OCI-M2 (cell line): ENCODE results near the gene KDM4B.

Source experiments
- DNase-seq: peaks from one replicate; lab custom pipeline; 2025; ENCODE audit not compliant: unreplicated experiment; lab: John Stamatoyannopoulos, UW

Gene KDM4B

DNA sequence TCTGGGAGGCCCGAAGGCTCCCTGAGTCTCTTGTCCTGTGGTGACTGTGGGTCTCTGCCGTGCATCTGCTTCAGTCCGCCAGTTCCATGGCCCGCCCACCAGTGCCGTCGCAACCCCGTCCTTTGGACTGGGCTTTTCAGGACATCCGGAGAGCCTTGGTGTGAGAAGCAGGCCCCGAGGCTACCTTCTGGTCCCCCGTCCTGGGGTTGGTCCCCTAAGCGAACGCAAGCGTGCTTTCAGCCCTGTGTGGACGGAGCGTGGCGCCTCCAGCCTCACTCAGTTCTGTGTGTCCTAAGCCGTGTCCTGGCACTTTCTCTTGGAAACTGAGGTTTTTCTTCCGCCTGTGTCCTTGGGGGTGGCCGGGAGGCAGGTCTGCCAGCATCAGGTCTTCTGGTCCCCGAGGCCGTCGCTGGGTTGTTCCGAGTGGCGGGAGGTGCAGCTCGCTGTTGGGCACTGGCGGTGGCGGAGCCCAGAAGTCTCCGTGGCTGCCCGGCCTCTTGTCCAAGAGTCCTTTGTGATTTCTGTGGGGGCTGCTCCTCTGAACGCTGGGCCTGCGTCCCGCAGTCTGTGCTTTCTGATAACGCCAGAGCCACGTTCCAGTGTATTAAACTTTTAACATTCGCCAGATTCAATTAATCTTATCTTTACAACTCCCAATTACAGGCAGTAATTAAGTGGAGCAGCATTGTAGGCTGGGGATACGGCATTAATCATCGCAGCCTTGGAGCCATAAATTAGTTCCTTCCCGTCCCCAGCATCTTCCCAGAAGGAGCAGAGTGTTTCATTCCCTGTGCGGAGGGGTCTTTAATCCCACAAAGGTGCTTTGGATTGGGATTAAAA, 99.5 kb downstream of the KDM4B start:
- no peak for DNase-seq

DNA sequence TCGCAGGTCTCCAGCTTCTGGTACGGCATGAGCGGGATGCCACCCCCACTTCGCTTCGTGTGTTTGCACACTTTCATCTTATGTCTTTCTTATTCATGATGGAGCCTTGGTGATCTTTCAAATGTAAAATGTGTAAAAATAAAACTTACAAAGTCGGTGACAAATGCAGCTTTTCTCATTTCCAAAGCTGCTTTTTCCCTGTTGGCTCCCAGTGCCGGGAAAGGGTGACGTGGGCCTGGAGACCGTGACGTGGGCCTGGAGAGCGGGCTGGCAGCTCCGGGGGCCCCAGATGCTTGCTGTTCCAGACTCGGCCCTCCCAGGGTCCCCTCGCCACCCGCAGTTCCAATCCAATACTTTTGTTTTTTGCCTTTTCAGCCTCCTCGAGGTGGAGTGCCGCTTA, 101.4 kb downstream of the KDM4B start:
- no peak for DNase-seq

DNA sequence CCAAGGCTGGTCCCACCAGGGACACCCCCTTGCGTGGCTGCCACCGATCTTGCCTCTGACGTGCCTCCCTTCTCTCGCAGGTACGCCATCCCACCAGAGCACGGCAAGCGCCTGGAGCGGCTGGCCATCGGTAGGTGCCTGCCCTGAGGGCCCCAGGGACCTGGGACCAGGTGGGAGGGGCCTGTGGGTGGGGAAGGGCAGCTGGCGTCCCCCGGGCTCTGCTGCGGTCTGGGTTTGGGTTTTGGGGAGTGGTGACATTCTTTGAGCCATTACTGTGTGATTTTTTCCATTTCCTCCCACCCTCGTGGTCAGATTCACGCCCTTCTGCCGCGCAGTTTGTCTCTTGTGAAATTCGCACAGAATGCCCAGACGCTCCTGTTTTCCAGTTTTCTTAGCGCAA, 102.0 kb downstream of the KDM4B start:
- no peak for DNase-seq

DNA sequence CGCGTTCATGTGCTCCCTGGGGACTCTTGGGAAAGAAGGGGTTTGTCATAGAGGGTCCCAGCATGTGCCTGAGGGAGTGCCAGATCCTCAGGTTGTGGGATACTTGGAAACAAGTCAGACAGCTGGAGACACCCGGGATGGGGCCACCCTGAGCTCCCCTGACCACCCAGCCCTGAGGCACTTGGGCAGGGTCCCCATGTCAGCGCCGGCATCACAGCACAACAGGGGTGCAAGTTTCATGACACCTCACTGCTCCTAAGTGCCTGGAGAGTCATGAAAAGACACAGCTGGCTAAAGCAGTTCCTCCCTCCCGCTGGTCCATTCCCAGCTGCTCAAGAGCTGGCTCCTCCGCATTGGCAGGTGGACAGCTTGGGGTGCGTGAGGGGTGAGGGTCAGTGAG, 102.7 kb downstream of the KDM4B start:
- no peak for DNase-seq

DNA sequence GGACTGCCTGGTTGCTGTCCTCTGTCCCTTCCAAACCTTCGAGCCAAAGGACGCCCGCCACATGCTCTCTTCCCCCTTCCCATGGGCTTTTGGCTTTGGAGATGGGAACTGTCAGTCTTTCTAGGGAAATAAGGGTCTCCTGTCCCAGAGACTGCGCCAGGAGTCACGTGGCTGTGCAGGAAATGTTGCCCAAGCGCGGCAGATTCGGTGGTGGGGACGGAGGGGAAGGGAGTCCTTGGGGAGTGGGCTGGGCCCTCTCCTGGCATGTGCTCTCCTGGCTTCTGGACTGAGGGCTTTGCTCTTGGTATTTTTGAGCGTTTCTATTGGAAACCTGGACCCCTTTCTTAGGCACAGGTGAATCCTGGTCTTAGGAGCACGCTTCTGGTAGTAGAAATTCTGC, 103.2 kb downstream of the KDM4B start:
- DNase-seq = no peak

DNA sequence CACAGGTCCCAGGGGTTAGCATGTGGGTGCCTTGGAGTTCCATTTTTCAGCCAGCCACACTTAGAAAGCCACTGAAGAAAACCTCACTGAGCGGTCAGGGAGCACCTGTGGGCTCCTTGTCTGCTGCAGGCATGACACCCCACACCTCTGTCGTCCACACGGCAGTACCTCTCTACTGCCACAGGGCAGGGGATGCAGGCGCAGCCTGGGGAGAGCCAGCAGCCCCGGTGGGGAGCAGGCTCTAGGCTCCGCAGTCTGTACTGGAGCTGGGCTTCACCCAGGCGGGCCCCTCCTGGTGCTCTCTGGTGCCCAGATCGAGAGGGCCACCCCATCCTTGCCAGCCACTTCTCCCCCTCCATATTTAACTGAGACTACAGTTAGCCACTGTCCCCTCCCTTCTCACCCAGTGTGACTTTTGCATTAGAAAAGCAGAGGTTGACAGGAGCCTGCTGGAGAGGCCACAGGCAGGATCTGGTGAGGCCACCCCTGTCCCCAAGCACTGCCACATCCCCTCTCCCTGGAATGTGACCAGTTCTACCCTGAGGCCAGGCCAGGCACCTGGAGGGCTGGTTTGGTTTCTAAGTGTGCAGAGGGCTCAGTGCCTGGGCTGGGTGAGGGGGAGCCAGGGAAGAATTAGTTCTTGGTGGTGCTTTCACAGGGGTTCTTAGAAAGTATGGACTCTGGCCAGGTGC, 104.4 kb downstream of the KDM4B start:
- DNase-seq = no peak

DNA sequence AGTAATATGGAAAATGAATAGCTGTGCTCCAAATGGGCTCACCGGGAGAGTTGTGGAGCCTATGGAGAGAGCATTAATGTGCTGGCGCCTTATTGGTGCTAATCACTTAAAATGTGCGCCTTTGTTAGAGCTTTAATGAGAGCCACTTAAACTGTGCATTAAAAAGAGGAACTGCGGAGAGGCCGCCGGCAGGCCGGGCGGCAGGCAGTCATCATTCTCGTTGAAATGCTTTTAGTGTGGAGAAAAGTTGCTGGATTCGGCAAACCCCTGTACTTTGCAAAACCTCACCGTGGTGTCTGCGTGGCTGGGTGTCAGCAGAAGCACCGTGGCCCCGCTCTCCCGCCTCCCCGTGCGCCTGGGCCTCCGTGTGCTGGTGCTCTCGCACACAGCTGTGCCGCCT, 105.5 kb downstream of the KDM4B start:
- DNase-seq = no peak

DNA sequence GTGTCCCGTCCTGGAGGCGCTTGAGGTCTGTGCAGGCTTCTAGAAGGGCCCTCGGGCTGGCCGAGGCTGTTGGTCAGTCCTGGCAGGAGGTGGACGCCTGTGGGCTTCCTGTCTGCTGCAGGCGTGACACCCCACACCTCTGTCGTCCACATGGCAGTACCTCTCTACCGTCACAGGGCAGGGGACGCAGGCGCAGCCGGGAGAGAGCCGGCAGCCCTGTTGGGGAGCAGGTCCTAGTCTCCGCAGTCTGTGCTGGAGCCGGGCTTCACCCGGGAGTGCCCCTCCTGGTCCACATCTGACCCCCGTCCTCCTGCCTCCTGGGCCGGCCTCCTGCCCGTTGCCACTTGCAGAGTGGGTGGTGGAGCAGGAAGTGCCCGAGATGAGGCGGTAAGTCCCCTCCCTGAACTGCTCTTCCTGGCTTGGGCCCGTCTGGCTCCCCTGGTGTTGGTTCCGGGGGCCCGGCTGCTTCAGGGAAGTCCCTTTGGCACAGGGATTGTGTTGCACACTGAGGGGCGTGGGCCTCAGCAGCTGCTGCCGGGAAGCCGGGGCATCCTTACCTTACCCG, 106.0 kb downstream of the KDM4B start:
- no peak for DNase-seq

DNA sequence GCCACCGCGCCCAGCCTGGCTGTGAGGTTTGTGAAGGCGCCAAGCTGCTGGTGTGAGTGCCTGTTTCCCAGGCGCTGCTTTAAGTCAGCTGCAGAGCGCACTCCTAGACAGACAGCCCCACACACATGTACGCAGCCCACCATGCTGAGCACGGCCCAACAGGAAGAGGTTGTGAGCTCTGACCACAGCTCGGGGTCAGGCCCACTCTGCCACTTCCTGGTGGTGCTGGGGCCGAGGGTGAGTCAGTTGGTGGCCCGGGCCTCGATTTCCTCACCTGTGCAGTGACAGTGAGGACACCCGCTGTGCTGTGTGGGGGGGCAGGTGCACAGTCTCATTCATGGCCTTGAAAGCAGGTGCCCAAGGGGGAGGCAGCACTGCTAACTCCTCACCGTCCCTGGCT, 106.7 kb downstream of the KDM4B start:
- DNase-seq = no peak

DNA sequence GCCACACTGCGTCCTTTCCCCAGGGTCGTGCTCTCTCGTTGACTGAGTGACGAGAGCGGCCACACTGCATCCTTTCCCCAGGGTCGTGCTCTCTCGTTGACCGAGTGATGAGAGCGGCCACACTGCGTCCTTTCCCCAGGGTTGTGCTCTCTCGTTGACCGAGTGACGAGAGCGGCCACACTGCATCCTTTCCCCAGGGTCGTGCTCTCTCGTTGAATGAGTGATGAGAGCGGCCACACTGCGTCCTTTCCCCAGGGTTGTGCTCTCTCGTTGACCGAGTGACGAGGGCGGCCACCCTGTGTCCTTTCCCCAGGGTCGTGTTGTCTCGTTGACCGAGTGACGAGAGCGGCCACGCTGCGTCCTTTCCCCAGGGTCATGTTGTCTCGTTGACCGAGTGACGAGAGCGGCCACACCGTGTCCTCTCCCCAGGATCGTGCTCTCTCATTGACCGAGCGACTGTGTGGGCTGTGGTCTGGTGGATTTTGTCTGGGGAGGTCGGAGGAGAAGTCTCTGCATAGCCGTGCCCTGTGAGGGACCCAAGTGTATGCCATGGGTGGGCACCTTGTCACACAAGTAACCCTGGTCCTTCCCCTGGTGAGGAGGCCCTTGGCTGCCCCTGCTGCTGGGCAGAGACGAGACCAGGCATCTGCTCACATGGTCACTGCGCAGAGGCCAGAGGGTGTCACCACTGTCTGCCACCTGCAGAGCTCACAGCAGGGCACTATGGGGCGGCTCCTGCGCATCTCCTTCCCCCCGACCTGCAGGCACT, 107.7 kb downstream of the KDM4B start:
- no peak for DNase-seq

DNA sequence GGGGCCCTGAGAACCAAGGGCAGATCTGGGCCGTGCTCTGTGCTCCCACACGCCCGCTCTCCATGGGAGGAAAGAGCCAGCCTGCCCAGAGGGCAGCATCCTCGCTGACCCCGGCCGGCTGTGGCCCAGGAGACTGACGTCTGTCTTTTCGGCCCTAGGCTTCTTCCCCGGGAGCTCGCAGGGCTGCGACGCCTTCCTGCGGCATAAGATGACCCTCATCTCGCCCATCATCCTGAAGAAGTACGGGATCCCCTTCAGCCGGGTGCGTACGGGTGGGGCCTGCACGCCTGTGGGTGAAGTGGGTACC, 108.2 kb downstream of the KDM4B start:
- no peak for DNase-seq

DNA sequence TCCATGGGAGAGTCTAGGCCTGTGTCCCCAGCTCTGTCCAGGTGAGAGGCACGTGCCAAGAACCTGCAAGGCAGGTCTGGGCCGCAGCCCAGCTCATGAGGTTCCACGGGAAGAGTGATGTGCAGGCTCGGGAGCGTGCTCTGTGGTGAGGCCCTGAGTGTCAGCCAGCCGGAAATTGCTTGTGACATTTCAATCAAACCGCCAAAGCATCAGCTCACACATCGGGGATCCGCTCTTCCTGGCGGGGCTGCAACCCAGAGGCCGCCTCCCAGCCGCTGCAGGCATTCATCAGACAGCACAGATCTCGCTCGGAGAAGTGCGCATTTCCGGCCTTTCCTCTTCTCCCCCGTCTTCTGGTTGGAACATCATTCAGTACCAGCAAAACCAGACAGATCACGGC, 109.3 kb downstream of the KDM4B start:
- no peak for DNase-seq

DNA sequence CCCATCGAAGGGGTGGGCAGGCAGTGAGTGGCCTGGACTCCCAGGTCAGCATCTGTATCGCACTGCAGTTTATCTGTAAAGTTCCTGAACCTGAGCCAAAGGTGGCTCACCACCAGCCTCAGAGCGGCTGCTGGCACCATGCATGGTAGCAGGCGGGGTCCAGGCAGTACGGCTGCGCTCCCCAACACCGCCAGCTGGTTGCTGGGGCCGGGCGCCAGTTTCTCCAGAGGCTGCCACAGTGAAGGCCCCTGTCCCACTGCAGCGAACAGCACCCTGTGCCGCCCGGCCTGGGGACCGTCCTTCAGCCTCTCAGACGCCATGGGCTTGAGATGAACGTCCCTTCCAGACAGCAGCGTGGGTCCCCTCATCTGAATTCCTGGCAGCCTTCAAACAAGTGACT, 109.8 kb downstream of the KDM4B start:
- DNase-seq = no peak

DNA sequence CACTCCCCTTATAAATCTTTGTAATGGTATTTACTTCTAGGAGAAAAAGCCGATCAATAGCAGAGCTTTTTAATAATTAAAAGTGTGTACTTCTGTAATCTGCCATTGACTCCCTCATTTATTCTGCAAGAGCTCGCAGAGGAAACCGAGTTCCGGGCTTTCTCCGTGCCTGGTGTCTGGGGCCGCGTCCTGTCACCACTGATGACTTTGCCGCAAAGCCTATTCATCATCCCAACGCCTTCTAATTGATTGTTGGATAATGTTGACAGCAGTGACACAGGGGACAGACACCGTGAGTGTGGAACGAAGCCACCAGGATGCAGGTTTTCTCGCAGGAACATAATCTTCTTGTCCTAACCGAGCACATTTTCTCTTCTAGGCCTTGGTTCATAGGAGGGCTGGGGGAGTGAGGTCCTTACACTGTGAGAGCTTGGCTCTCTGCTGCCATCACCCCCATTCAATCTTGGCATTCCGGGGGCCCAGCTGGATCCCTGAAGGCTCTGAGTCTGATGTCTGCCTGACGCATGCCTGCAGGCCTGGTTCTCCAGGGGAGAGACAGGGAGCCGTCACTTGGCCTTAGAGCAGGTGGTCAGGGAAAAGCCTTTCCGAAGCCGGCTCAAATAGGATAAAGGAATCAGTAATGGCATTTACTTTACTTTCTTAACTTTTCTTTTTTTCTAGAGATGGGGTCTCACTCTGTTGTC, 110.3 kb downstream of the KDM4B start:
- DNase-seq = no peak

DNA sequence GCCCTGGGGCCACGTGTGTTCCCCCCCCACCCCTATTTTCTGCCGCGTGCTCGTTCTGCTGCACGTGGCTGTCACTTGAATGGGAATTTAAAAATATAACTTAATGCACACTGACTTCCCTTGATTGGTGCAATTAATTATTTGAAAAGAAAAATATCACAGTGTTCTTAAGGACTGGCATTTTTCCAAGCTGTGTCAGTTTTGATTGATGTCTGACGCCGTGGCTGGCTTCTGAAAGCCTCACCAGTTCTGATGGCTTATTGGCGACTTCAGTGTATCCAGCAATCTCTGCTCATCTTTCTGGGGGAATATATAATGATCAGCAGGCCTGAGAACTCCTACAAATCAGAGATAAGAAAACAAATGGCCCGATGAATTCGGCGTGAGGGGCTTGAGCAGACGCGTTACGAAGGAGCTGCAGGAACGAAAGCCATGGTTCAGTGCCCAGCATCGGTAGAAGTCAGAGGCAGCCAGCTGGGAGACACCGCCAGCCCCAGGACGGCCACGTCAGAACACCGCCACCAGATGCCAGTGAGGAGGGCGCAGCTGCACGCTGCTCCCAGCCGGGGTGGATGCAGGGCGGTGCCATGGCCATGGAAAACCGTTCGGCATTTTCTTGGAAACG, 111.2 kb downstream of the KDM4B start:
- DNase-seq = no peak

DNA sequence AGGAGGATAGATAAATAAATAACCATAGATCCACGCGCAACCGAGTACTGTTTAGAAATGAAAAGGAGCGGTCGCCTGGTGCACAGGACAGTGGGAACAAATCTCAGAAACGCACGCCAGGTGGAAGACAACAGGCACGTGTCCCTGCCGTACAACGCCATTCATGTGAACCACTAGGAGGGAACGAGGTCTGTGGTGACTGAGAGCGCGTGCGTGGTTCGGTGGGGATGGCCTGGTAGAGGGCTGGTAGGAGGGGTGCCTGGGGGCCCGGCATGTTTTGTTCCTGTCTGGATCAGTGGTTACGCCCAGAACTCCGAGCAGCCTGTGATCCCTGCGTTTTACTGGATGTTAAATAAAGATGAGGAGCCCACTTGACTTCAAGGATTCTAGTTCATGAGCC, 111.9 kb downstream of the KDM4B start:
- DNase-seq = no peak

DNA sequence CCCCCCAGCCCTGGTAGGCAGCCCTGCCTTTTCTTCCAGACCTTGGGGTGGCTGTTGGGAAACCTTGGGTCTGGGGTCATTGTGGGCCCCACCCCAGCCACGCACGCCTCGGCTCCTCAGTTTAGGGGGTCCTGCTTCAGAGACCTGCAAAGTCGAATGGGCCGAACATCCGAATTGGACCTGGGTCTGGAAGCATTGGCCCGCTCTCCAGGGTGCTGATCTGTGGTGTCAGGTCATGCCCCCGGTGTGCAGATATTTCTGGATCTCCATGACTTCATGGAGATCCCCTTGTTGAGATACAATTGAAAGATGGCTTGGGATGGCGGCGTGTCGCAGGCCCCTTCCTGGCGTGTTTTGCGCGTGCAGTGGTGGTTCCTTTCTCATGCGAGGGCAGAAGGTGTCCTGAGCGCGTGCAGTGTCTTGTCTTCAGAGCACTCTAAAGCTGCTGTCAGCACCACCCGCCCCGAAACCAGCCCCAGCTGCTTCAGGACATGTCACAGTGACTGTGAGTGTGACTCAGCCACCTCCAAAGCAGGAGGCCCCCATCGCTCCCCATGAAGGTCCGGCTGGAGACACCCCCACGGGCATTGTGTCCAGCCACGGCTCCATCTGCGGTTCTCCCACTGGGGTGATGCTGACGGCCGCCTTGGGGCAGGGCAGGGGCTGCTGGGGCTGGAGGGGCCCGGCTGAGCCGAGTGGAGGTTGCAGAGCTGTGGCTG, 112.7 kb downstream of the KDM4B start:
- DNase-seq = no peak

DNA sequence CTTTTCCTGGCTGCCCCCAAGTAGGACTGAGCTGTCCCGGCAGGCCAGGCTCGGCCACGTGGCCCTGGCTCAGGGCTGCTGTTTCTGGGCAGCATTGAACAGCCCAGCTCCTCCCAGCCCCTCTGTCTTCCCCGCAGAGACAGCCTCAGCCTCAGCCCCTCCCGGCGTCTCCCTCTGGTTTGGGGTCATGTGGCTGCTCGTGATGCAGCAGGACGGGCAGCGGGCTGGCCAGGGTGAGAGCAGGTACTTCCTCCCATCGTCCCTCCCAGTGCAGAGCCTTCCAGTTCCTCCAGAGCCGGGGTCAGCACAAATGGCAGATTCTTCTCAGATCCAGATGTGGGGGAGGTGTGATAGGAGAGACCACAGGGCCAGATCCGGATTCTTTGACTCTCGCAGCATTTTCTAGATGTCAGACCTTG, 114.6 kb downstream of the KDM4B start:
- DNase-seq = no peak

DNA sequence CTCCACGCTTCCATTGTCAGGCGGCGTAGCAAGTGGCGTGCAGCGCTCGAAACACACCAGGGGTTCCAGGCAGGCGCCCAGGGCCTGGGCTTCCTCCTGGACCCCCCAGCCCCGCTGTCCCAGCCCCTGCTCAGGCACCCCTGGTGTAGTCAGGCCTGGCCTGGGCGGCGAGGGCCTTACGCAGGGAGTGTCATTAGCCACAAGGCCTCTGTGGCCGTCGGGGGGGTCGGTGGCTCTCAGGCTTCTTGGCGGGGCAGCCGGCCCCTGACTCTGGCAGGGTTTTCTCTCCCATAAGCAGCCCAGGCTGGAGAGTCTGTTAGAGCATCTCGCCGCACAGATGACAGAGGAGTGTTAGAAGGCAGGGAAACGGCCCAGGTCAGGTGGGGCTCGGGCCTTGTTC, 116.7 kb downstream of the KDM4B start:
- DNase-seq = no peak

DNA sequence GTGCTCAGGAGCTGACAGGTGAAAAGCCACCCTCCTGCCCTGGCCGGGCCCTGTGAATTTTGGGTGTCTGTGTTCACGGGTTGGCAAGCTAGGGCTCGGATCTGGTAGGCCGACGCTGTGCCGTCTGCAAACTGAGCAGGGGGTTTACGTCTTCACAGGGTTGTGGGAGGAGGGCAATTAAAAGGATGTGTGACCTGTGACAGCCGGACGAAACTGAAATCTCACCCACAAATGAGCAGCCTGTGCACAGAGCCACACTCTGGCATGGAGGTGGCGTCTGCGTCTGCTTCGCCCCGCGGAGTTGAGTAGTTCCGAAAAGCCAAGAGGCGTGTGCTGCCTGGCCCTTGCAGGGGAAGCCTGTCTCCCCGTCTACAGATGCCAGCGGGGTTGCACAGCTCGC, 117.3 kb downstream of the KDM4B start:
- no peak for DNase-seq
